ENCODE data around the gene FADS6. TPM values are rescaled to one million over a fixed set of nuclear protein-coding genes. Genes with fewer than 3 reads are reported as not detected.
"Not testable (repeated sequence)": the region's sequence is repeated elsewhere in the genome, so short reads cannot be mapped to it uniquely, and the experiment has no call there.

The FADS6 gene
- total RNA-seq, 2 donors from 2014 or later, result not detected

GRCh38 chr17:74918906-74919305, 25.5 kb upstream of the FADS6 start:
- TF ChIP-seq CTCF (IDR thresholded peaks at IDR 0.05), result no peak
- no peak for DNase-seq (ENCODE audit: low spot score)
- H3K4me3 ChIP-seq, result no peak overlapping the region
- no peak overlapping the region for H3K27ac ChIP-seq
- H3K4me1 ChIP-seq, result peaks cover 0 to 30% of the 10 kb centered on the region in 2 donors
- H3K9me3 ChIP-seq, result no peaks in the 10 kb centered on the region
- peaks cover 0 to 7% of the 10 kb centered on the region in 2 donors for H3K27me3 ChIP-seq
- H3K36me3 ChIP-seq, result no peaks in the 10 kb centered on the region

- H3K4me3 ChIP-seq, result no peak overlapping the region
- H3K27ac ChIP-seq, result no peak overlapping the region
- H3K27me3 ChIP-seq, result no peaks in the 10 kb centered on the region
- H3K9me3 ChIP-seq, result no peaks in the 10 kb centered on the region
- TF ChIP-seq CTCF (IDR thresholded peaks at IDR 0.05), result no peak
- DNase-seq (ENCODE audit: low spot score), result no peak
- no peaks in the 10 kb centered on the region for H3K36me3 ChIP-seq
- H3K4me1 ChIP-seq, result peaks cover 0 to 15% of the 10 kb centered on the region in 2 donors
Measured at GRCh38 chr17:74917430-74917829, 24.0 kb upstream of the FADS6 start.

GRCh38 chr17:74916851-74917199, 23.4 kb upstream of the FADS6 start:
- Histone ChIP-seq H3K4me3 (no peak overlapping the region), H3K36me3 (no peaks in the 10 kb centered on the region), H3K27me3 (no peaks in the 10 kb centered on the region), H3K4me1 (peaks cover 0 to 9% of the 10 kb centered on the region in 2 donors), H3K27ac (no peak overlapping the region), H3K9me3 (no peaks in the 10 kb centered on the region)
- no peak for DNase-seq (ENCODE audit: low spot score)
- TF ChIP-seq CTCF (IDR thresholded peaks at IDR 0.05), result no peak

- DNase-seq (ENCODE audit: low spot score), result no peak
- Histone ChIP-seq H3K27ac (no peak overlapping the region), H3K27me3 (no peaks in the 10 kb centered on the region), H3K36me3 (no peaks in the 10 kb centered on the region), H3K4me3 (no peak overlapping the region), H3K9me3 (no peaks in the 10 kb centered on the region), H3K4me1 (peaks cover 0 to 3% of the 10 kb centered on the region in 2 donors)
- no peak for TF ChIP-seq CTCF (IDR thresholded peaks at IDR 0.05)
Measured at GRCh38 chr17:74916136-74916850, 22.9 kb upstream of the FADS6 start.

GRCh38 chr17:74911423-74911822, 18.0 kb upstream of the FADS6 start:
- not testable (repeated sequence) for H3K27me3 ChIP-seq; H3K4me1 ChIP-seq; H3K9me3 ChIP-seq; H3K4me3 ChIP-seq; H3K27ac ChIP-seq; DNase-seq (ENCODE audit: low spot score); H3K36me3 ChIP-seq

- DNase-seq (ENCODE audit: low spot score); H3K4me3 ChIP-seq; H3K4me1 ChIP-seq; H3K27ac ChIP-seq; H3K27me3 ChIP-seq; H3K36me3 ChIP-seq; H3K9me3 ChIP-seq: not testable (repeated sequence)
Measured at GRCh38 chr17:74909097-74909496, 15.7 kb upstream of the FADS6 start.

- Histone ChIP-seq H3K27ac (no peak overlapping the region), H3K4me1 (no peaks in the 10 kb centered on the region), H3K4me3 (no peak overlapping the region), H3K36me3 (no peaks in the 10 kb centered on the region), H3K27me3 (no peaks in the 10 kb centered on the region), H3K9me3 (no peaks in the 10 kb centered on the region)
- DNase-seq (ENCODE audit: low spot score), result no peak
- no peak for TF ChIP-seq CTCF (IDR thresholded peaks at IDR 0.05)
Measured at GRCh38 chr17:74907012-74907411, 13.6 kb upstream of the FADS6 start.

GRCh38 chr17:74906214-74906793, 12.9 kb upstream of the FADS6 start:
- not testable (repeated sequence) for H3K36me3 ChIP-seq; DNase-seq (ENCODE audit: low spot score); H3K4me1 ChIP-seq; H3K27ac ChIP-seq; H3K9me3 ChIP-seq; H3K4me3 ChIP-seq; H3K27me3 ChIP-seq

All from right atrium auricular region (tissue), 2 donors.